GM03348 (cell line): ENCODE data around the gene IER5.

ENCODE experiments used
- DNase-seq: peaks from one replicate; pipeline ENCODE4 v3.0.0; 2012; ENCODE audit warnings: low spot score

Gene IER5

DNA sequence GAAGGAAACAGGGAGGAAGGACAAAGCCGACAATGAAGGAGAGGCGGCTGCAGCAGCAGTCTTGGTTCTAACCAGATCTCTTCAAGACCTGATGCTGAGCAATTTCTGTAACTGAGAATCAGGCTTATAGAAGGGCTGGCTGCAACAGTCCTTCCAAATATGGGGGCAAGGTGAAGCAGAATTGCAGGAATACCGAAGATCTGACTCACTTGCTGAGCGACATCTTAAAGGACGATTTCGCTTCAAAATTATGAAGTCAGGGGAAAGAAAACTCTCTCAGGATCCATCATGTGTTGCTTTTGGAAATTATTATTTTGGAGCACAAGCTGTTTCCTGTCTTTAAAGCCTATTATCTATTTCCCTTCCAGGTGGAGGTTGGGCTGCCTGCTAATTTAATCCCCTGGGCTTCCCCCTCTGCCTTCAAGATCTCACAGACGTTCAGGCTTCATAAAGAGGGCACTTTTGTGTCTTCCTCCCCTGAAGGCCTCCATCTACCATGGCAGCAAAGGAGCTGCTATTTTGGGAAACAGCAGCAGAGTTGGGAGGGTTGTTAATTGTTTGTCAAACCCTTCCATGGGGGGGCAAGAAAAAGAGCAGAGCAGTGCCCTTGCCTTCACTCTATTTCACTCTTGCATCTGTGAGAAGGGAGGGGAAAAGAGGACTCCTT lies 10.8 kb upstream of the IER5 start:
- peak; percentile 62 for DNase-seq

DNA sequence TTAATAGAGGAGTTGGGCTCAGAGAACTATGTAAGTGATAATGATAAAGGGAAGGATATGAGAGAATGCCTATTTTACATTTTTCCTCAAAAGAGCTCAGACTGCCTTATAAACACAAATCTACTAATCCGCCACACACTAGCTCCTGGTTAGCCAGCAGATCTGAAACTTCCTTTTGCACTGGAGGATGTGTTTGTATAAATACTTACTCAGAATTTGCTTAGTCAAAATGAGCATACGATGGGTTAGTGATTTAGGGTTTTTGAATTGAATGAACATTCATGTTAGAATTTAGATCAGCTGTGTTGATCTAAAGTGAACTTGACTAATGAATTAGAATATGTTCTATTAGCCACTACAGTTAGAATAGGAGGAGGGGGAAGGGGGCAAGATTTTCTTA lies 9.1 kb upstream of the IER5 start:
- DNase-seq: no peak

DNA sequence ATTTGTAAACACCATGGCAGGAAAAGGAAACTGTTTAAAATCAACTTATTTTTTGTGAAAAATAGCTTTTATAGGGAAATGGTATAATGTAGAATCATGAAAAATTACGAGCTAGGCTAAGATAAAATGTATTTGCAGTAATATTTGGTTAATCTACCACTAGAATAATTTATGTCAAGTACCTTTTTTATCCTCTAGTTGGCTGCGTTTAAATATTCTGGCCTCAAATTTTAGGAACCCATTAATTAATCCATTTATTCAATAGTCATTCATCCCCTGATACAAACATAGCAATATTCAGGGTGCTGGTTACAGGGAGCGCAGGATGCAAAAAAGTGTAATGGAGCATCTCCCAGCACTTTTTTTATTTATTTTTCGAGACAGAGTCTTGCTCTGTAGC lies 8.6 kb upstream of the IER5 start:
- no peak for DNase-seq

DNA sequence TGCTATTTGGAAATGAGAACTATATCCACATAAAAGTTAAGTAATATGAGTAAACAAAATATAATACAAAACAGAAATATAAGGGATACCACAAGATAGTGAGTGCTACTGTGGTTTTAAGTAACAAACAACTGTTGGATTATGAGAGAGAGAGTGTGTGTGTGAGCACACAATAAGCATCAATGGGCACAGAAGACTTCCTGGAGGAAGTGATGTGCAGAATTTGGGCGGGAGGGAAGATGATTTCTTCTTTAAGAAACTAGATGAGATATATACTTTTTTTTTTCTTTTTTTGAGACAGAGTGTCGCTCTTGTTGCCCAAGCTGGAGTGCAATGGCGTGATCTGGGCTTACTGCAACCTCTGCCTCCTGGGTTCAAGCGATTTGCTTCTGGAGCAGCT lies 7.9 kb upstream of the IER5 start:
- DNase-seq: no peak

DNA sequence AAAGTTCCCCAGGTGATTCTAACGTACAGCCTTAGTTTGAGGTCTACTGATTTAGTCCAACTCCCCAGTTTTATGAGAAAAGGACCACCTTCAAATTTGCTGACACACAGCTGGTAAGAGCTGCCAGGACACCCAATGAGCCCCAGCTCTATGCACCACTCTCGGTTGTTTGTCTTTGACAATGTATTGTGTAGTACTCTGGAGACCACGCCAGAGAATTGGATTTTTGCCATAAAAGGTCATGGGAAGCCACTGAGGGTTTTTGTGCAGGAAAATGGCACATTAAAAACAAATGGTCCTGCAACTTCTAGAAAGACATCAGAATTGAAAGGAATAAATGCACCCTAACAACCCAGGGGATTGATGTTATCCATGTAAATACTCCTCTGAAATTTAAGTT lies 7.1 kb upstream of the IER5 start:
- no peak for DNase-seq

DNA sequence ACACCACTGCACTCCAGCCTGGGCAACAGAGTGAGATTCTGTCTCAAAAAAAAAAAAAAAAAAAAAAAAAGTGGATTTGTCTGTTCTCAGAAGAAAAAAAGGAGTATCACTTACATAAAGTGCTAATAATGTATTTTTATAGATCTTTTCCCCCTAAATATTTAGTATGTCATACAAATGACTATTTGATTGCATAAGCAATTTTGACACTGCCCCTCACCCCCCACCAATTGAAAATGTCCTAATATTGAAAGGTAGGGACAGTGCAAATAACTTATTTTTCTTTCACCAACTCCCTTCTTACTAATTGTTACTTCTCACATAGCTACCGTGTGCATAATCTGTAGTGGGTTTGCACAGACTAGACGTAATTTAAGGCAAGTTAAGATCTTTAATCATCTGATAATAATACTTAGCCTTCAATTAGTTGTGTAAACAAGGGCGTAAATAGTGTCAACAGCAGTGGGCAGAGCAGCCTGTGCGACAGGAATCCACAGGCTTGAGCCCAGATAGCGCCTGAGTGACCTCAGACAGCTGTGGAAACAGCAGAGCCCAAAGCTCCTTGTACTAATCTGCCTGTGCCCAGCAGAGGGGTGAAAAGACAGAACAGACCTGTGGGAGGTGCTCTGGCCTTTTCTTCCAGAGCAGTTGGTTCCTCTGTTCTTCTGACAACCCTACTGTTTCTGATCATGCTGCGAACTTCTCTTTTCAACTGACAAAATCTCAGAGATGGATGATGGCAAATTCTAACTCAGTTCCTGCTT lies 4.5 kb upstream of the IER5 start:
- DNase-seq: peak; percentile 54

DNA sequence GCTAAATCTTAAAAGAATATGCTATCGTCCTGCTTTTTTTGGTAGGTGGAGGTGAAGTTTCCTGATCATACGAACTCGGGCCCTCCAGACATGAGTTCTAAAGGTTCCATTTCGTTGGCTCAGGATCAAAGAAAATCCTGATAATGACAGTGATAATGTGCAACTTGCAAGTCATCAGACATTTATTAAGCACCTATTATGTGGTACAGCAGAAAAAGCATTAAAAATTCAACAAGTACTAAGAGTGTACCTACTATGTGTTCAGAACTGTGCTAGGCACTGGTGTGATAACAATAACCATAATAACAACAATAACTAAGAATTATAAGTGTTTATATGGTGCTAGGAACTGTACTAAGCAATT lies 3.9 kb upstream of the IER5 start:
- DNase-seq: no peak

DNA sequence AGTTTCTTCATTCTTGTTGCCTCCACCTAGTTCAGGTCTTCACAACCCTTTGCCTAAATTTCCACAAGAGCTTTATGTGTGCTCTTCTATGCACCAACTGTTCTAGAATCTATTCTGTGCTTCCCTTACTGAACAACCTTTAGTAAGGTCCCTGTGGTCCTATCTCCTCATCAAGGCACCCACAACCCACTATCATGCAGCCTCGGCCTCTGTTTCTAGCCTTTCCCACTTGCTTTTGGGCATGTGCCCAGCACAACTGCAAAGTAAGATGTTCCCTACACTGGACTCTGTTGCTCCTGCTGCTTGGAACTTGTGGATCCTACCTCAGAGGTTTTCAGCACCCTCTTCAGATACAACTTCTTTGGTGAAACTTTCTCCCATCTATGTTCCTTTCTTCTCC lies 2.4 kb upstream of the IER5 start:
- no peak for DNase-seq

DNA sequence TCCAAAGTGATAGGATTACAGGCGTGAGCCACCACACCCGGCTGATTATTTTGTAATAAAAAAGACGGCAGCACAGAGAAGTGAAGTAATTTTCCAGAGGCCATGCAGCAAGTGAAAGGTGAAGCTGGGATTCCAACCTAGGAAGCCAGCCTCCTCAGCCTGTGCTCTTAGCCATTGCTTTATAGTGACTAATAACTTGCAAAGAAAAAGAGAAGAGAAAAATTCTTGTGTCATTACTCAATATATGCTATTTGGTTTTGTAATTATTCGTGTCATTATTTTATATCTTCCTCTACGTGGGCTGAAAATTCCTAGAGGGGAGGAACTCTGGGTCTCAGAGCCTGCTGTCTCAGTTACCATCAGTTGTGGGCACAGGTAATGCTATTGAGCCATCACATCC lies 1.6 kb upstream of the IER5 start:
- DNase-seq: peak; percentile 63

DNA sequence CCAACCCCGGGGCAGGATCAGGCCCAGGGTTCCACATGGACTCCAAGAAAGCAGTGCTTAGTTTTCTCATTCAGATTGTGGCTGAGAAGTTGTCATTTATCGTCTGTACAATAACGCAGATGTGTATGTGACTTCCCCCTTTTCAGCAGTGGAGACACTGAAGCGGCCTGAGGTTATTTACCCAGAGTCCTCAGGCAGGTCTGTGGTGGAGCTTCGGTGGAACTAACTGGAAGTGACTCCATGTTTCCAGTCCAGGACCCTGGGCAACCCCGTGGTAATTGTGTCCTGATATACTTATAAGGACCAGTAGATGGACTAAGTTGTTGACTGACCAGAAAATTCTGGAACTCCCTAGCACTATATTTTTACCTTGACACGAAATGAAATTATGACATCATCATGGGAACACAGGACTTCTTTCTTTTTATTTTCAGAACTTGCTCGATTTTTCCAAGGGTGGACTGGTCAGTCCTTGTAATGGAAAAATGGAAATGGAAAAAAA lies 1.0 kb upstream of the IER5 start:
- DNase-seq: no peak

DNA sequence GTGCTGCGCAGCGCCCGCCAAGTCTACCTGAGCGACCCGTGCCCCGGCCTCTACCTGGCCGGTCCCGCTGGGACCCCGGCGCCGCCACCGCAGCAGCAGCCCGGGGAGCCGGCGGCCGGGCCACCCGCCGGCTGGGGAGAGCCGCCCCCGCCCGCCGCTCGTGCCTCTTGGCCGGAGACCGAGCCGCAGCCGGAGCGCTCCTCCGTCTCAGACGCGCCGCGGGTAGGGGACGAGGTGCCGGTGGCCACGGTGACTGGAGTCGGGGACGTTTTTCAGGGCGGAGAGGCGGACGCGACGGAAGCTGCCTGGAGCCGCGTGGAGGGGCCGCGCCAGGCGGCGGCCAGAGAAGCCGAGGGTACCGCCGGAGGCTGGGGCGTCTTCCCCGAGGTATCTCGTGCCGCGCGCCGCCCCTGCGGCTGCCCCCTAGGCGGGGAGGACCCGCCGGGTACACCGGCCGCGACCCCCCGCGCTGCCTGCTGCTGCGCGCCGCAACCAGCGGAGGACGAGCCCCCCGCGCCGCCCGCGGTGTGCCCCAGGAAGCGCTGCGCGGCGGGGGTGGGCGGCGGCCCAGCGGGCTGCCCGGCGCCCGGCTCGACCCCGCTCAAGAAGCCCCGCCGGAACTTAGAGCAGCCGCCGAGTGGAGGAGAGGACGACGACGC lies 646 bp downstream of the IER5 start:
- peak; percentile 31 for DNase-seq

DNA sequence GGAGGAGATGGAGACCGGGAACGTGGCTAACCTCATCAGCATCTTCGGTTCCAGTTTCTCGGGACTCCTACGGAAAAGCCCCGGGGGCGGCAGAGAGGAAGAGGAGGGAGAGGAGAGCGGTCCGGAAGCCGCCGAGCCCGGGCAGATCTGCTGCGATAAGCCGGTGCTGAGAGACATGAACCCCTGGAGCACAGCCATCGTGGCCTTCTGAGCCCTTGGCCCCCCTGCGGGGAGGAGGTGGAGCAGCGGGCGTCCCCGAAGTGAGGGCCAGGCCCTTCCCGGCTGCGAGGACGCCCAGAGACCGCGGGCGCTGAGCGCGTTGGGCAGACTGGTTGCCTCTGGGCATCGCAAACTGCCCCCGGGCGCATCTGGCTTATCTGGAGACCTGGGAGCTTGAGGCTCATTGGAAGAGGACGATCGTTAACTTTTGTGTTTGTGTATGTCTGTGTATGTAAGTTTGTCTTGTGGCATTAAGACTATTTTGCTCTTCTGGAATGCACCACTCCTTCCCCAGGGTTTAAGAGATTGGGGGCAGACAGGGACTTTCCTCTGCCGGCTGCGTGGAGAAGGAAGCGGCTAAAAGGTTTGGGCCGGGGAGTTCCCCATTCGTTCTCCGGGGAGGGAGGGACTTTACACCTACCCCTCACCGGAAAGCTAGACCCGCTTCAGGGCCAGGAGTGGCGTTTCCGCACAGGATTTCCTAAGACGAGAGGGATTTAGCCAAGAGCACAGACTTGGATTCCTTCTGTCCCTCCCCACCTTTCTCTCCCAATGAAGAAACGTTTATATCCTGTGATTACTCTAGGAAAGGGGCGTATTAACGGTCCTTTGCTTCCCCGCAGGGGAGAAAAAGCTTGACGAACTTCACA lies 1.4 kb downstream of the IER5 start:
- DNase-seq: peak; percentile 61

DNA sequence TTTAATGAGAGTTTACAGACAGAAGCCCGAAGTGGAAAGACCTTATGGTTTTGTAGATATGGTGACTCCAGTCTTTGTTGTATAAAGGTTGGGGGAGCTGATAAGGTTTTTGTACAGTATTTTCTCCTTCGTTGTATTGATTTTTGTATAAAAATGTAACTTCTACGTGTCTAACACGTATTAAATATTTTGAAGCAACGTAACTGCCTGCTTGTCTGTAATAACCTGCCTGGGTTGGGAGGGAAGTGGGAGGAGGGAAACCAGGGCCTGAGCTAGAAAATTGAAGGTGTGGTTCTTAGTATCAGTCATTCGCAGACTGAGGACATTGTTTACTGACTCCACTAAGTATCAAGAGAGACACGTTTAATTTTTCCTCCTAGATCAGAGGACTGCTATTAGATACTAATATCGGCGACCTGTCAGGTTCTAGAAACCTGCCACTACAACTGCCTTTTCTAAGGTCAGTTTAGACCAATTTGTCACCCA lies 2.2 kb downstream of the IER5 start:
- DNase-seq: no peak

DNA sequence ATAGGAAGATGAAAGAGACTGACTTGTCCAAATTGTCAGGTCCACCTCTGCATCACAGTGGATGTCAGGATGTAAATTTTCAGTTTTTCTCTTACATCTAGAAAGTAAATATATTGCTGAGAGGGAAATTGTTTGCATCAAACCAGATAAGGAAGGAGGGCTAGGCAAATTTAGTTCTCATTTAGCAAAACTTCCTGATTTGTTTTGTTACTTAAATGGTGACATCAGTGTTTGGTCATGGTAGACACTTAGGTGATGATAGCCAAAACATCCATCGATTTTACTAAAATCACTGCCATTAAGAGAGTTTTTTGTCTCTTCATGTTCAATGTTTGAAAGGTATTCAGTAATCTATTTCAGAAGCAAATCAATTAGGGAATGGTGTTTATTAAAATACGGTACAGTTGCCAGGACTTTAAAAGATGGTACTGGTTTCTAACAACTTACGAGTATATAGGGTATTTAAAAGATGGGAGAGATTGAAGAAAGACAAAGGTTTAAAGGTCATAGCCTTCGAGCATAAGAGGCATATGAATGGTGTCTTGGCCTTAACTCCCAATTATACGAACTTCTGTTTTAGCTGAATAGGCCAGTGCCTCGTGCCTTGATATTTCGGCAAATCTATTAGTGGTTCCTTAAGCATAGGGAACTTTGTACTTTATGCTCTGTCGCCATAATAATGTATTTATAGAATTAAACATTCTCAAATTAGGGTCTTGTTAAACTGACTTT lies 3.0 kb downstream of the IER5 start:
- DNase-seq: no peak

DNA sequence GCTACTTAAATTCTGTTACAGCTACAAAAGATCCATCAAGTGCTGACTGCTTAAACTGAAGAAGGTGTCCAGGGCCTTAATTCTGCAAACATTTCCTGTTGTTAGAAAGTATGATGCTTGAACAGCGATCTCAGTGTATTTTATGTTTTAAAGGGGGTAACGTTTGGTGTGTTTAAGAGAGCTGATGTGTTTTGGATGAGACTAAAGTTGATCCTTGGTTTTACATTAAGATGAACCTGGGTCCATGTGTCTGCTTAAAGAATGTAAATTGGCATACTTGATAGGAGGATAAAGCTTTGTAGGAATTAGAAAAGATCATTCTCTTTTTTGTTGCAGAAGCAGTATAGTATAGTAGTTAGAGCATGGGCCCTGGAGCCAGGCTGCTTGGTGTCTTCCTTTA lies 3.6 kb downstream of the IER5 start:
- DNase-seq: no peak

DNA sequence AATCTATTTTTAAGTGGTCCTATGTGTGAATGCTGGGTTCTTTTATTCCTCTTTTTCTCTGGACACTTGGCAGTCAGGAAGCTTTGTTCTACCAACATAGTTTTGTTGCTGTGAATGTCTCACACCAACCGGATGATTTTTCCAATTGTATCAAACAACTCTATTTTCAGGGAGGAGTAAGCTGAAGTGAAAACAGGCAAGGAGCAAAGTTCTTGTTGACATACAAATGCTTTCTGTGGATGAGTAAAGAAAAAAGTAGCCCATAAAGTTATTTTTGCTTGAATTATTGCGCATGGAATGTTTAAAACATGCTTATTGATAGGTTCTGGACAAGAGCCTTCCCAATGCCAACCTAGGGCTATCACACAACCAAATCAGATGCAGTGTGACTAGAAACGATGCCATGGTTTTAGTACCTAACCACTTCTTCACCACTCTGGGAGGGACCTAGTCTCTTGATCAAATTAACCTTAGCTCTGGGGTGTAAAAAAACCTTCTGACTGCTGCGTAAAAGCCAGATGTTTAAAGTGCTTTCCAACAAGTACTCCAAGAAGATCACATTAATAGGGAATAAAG lies 4.5 kb downstream of the IER5 start:
- DNase-seq: no peak

DNA sequence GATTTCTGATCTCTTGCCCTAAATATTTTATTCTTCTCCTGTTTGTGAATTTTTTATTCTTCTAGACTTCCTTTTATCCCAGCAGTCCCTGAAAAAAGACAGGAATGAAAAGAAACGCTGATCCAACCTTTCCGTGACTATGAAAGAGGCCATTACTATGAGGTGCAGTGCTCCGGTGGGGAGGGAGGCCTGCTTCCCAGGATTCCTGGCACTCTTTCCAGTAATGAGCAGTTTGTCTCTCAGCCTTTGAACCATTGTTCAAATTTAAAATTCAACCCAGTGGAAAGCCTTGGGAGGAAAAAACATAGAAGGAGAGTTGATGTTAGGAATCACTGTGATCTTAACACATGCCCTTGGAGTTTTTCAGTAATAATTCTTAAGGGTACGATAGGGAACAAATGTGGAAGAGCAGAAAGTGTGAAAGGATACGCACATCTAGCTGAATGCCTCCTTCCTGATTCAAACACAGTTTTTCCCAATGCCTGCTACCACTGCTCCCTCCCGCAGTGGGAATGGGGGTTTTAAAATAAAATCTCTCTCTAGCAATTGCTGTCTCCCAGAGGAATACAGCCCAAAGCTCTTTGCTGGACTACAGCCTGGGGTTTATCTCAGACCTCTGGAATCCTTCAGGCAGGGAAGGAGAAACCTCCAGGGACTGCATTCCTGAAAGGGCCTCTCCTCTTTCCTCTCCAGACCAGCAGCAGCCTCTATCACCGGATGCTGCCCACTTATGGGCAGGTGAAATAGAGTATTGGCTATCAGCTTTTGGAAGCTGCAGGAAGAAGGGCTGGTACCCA lies 6.1 kb downstream of the IER5 start:
- peak; percentile 87 for DNase-seq

DNA sequence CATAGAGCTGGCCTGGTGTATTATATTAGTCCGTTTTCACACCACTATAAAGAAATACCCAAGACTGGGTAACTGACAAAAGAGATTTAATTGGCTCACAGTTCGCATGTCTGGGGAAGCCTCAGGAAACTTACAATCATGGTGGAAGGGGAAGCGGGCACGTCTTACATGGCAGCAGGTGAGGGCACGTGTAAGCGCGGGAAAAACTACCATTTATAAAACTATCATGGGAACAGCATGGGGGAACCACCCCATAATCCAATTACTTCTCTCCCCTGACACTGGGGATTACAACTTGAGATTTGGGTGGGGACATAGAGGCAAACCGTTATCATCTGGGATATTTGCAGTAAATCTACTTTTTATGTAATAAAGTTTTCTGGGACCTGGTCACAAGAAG lies 6.8 kb downstream of the IER5 start:
- DNase-seq: no peak

DNA sequence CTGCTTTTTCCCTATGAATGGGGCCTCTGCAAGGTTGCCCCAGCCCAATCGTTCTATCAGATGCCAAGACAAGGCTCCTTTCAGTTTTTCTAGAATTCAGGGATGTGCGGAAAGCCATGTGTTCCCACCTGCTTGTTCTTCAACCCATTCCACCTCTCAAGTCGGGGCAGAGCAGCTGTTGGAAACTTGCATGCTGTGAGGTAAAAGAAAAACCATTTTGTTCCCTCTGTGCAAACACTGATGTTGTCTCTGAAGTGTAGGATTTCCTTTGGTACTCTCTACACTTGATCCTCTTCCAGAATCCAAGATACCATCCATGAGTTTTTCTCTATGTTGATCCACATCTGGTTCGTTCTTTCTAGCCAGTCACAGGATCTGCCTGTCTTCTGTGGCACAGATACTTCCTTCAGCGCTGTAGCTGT lies 7.3 kb downstream of the IER5 start:
- no peak for DNase-seq

DNA sequence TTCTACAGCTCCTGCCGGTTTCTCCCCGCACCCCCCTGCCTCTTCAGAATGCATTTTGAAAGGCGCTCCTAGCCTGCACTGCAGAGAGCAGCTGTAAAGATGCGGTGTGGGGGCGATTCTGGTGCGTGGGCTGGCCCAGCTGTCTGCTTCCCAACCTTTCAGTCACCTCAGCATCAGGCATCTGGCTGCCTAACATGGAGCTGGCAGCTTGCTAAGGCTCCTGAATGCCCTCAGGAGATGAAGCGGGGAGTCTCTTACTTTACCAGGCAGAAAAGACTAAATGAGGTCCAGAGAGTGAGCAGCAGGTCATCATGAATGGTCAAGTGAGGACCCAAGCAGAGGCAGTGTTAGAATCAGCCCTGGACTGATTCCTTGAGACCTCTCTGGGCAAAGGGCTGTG lies 8.7 kb downstream of the IER5 start:
- DNase-seq: no peak
